HL-60/S4 treated with phorbol 12-myristate 13-acetate at 8.2 ng/mL for 4 days and 3 days (cell line): Measurements from ENCODE around the gene MSRB1.

ENCODE experiments used
- in situ Hi-C: fragments of 300-500 bp; cut with MboI; formaldehyde crosslinking; loops from 2 replicates; pipeline ENCODE4 v1.15.0; 2022; ENCODE audit warnings: low sequenced_read_pairs

Gene MSRB1, protein sequence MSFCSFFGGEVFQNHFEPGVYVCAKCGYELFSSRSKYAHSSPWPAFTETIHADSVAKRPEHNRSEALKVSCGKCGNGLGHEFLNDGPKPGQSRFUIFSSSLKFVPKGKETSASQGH

DNA sequence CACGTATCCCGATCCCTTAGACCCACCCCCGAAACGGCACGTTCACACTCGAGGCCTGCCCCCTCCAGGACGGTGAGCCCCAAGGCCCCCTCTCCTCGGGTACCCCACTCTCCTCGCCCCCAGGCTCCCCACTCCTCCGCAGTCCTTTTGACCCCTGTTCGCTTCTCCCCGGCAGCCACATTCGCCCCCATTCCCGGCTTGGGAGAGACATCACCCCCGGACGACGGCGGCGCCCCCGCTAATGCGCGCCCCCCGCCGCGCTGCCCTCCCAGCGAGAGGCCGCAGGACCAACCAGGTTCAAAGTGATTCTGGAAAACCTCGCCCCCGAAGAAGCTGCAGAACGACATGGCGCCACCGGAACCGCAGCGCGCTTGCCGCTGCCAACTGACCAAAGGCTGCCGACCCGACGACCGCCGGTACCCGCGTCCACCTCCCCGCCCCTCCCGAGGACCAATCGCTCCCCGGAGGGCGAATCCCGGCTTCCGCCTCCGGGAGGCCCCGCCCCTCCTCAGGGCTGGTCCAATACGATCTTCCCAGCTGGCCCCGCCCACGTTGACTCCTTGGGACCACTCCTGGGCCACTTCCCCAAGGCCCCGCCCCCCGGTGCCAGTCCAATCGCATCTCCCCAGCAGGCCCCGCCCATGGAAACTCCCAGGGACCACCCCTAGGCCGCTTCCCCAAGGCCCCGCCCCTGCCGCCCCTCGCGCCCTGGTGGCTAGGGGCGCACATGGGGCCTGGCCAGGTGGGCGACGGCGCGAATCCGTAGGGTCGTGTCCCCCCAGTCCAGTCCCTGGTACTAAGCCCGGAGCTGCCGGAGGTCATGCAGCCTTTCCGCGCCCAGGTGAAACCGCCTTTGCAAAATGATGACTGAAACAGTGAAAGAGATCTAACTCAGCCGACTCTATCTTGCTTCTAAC, at the start of gene MSRB1:
Gene MSRB1, minus strand, starts transcription at position 390 of the 917 bp plus-strand sequence. Its CDS starts 43 bp downstream, at position 347.
- in situ Hi-C loops: no loop called here

DNA sequence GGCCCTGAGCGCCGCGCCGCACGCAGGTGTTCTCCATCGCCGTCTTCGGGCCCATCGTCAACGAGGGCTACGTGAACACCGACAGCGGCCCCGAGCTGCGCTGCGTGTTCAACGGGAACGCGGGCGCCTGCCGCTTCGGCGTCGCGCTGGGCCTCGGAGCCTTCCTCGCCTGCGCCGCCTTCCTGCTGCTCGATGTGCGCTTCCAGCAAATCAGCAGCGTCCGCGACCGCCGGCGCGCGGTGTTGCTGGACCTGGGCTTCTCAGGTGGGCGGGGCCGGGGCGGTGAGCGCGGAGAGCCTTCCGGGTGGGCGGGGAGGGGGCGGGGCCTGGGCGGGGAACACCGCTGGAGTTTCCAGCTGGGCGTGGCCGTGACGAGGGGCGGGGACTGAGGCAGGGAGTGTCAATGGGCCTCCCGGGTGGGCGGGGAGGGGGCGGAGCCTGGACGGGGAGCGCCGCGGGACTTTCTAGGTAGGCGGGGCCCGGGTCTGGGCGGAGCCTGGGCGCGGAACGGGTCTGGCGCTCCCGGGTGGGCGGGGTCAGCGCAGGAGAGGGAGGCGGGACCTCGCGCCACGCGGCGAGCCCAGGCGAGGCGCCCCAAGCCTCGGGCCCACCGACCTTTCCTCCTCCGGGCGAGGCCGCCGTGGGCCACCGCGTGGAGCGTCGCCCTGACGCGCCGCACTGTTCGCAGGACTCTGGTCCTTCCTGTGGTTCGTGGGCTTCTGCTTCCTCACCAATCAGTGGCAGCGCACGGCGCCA, 49.1 kb upstream of the MSRB1 start:
- in situ Hi-C loops: no loop called here

DNA sequence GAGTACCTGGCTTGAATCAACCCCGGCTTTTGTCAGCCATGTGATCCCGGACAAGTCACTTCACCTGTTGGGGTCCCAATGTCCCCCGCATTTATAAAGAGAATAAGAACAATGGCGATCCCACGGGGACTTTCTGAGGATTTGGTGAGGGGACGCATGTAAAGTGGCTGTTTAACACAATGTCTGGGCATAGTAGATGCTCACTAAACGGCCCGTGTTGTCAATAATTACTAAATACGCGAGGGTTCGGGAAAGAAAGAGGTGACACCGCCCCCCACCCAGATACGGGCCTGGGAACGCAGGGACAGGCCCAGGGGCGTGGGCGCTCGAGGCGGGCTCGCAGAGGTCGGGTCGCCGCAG, 48.6 kb upstream of the MSRB1 start:
- in situ Hi-C loops: no loop called here

DNA sequence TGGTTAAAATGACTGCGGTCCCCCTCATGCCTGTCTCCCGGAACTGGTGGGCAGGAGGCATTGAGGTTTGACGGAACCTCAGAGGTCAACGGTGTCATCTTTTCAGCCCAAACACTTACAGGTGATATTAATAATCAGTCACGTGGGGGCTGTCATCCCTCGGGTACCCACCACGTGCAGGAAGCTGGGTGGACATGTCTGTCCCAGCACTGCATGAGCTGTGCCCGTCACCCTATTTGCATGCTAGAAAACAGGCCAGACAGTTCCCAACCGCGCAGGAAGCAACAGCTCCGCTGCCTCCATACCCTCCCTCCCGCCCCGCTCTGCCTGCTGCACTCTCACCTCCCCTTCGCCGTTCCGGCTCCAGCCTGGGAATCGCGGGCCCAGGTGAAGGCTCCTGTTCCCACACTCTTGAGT, 48.1 kb upstream of the MSRB1 start:
- in situ Hi-C loops: no loop called here

DNA sequence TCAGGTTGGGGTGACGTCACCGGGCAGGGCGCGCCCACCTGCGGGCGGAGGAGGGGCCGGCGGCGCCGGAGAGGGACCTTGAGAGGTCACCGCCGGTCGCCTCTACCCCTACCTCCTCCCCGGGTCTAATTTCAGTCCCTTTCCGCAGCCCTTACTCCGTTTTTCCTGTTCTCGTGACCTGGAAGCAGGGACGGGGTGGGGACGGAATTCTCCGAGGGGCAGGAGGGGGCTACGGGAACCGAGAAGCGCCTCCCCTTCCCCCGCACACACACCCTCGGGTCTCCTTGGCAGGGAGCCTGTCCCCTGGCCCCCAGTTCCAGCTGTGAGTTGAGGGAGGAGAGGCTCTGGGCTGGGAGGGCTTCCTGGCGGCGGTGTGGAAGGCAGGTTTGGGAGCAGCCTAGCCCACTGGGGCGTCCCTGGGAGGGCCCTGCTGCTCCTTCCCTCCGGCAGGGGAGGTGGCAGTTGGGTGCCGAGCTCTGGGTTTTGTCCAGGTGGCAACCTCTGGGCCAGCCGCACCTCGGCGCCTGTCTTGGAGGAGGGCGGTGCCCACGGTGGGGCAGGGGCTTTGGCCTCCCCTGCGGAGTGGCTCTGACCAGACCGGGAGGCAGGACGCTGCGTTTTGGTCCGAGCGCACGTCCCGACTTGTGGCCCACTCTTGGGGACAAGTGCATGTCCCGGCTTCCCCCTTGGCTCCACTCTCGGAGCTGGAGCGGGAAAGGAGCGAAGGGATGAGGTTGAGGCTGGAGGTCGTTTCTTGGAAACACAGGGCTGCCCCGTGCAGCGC, 47.5 kb upstream of the MSRB1 start:
- in situ Hi-C loops: no loop called here

DNA sequence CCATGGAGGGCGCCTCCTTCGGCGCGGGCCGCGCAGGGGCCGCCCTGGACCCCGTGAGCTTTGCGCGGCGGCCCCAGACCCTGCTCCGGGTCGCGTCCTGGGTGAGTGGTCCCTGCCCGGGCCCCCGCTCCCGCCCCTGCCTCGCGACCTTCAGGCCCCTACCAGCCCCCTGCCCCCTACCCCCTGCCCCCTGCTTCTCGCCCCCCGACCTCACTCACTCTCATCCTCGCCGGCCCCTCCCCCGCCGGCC, 47.0 kb upstream of the MSRB1 start:
- in situ Hi-C loops: no loop called here

DNA sequence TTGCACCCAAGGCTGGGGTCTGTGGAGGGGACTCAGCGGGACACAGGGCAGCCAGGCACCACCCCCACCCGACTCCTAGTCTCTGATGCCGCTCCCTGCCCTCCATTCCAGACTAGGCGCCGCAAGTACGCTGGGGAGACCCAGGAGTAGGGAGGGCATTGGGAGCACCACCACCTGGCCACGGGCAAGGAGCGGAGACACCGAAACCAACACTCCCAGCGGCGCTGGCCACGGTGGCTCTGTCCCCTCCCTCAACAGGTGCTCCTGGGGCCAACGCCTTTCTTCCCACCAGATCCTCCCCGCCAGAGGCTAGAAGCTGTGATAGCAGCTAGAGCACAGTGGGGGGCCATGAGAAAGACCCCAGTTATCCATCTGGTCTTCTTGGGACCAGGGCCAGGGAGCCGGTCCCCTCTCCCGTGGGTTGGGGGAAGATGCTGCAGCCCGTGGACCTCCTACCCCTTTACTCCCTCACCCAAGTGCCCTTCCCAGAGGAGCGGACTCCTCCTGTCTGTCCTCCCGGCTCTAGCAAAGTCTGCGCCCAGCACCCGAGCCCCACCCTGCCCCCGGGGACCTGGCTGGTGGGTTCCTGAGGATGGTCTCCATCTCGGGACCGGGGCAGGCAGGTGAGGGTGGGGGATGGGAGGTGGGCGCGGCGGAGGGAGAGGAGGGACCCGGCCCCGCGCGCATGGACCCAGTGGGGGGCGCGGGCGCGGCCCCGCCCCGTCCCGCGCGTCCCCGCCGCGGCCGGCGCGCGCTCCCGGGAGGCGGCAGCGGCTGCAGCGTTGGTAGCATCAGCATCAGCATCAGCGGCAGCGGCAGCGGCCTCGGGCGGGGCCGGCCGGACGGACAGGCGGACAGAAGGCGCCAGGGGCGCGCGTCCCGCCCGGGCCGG, 46.5 kb upstream of the MSRB1 start, which contains the start of gene SYNGR3:
Gene SYNGR3, plus strand, starts transcription at position 762 of the 892 bp plus-strand sequence. CDS start 133 bp downstream, outside the sequence.
- in situ Hi-C loops: no loop called here

DNA sequence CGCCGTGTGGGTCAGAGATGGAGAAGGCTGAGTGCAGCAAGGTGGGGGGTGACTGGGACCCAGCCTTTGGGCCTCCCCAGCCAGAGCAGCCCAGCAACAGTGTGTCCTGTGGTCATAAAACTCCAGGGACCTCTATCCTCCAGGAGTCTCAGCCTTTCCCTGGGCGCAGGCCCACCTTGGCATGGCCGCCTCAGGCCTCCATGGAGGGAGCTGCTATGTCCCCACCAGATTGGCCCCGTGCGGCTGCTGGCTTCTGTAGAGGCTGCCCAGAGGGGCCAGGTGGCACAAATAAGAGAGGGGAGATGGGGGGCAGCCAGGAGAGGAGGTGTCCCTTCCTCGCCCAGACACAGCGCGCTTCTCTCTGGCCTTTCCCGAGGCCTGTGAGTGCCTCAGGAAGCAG, 44.2 kb upstream of the MSRB1 start:
- in situ Hi-C loops: no loop called here

DNA sequence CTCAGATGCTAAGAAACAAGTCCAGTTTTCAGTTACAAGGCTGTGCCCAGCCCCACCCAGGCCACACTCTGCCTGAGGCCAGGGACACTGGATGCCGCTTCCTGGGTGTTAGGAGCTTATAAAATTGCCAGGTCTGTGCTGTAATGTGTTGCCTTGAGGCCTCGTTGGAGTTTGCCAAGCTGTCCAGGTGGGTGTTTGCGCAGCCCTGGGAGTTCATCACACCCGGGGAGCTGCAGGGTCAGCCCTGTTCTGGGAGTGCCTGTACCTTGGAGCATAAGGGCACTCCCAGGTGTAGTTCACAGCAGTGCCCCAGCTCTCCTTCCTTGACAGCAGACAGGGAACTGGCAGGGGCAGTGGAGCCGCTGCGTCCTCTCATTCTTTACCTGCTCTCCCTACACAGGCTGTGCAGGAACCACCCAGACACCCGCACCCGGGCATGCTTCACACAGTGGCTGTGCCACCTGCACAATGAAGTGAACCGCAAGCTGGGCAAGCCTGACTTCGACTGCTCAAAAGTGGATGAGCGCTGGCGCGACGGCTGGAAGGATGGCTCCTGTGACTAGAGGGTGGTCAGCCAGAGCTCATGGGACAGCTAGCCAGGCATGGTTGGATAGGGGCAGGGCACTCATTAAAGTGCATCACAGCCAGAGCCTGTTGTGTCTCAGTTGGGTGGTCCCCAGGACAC, 42.6 kb upstream of the MSRB1 start:
- in situ Hi-C loops: no loop called here

DNA sequence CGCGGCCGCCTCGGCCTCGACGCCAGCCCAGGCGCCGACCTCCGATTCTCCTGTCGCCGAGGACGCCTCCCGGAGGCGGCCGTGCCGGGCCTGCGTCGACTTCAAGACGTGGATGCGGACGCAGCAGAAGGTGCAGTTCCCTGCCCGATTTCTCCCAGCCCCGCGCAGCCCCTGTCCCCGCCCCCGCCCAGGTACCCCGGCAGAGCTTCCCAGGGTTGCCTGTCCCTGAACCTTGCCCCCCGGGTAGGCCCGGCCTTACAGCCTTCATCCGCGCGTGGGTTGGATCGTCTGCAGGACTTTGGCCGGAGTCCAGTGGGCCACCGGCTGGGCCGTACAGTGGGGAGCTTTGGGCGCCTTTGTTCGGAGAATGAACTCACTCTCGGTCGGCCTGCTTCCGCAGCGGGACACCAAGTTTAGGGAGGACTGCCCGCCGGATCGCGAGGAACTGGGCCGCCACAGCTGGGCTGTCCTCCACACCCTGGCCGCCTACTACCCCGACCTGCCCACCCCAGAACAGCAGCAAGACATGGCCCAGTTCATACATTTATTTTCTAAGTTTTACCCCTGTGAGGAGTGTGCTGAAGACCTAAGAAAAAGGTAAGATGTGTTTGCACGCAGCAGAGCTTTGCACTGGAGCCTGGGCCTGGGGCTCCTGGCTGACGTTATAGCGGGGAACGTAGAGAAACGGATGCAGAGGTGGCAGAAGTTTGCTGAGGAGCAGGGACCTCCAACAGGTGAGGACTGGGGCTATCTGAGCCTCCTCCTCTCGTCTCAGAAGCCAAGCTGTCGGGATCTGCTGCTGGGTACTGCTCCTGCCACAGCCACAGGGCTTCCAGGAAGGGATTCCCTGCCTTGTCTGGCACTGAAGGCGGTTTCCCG, 41.6 kb upstream of the MSRB1 start:
- in situ Hi-C loops: no loop called here

DNA sequence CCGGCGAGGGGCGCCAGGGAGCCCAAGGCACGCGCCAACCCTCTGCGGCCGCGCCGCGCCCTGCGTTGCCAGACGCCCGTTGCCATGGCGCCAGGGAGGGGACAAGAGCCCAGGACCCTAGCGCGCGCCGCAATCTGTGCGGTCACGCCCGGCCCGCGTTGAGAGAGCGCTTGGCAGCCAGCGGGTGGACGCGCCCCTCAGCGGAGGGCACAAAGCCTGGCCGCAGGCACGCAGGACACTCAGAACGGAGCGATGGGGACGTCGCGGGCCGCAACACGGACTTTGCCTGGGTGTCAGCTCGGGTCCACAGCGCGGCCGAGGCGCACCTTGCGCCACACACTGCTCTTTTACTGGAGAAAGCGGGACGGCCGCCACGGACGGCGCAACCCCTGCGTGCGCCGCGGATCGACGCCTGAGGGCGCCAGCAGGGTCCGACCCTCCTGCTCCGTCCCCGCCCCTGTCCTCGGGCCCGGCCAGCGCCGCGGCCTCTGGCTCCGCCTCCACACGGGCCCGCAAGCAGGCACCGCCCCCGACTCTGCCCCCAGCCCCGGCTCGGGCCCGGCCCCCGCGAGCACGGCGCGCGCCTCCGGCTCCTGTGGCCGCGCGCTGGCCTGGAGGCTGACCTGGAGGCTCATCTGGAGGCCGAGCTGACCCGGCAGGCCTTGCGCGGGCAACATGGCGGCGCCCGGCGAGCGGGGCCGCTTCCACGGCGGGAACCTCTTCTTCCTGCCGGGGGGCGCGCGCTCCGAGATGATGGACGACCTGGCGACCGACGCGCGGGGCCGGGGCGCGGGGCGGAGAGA, 40.7 kb upstream of the MSRB1 start, which contains the start of gene GFER:
Gene GFER, plus strand, starts transcription at position 650 of the 803 bp plus-strand sequence. Its CDS starts 26 bp downstream, at position 676.
- in situ Hi-C loops: no loop called here

DNA sequence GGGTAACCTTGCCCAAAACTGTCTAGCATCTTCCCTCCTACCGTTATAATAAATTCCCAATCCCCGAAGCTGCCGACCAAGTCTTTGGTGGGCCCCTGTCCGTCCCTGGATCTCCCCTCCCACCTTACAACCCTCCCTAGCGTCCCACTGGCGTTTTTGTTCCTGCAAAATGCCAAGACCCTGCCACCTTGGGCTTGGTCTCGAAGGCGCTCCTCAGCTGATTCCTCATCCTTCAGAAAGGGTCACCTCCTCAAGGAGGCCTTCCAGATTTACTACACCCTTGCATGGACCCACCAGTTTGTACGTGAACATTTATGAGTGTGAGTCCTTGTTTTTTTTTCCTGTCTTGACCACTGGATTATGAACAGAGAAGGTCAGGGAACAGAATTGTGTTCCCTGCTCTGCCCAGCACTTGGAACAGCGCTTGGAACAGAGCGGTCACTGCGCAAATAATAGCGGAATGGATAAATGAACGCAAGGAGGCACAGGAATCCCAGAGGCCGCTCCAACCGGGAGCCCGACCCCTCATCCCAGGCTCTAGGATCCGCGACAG, 40.1 kb upstream of the MSRB1 start:
- in situ Hi-C loops: no loop called here

DNA sequence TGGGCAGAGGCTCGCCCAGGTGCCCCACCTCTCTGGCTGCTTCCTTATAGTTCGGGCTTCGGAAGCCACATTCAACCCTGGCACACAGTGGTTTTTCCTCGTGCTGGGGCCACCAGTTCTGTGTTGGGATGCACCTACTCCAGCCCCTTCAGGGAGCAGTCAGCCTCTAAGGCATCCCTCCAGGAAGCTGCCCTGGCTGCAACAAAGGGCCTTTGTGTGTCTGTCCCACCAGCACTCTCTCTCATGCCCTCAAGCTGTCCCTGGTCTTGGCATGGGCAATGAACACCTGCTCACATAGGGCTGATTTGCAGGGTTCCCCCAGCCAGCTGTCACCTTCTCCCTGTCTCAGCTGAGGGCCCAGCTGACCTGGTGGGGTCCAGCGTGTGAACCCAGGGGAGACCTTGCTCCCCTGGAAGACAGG, 39.0 kb upstream of the MSRB1 start:
- in situ Hi-C loops: no loop called here

DNA sequence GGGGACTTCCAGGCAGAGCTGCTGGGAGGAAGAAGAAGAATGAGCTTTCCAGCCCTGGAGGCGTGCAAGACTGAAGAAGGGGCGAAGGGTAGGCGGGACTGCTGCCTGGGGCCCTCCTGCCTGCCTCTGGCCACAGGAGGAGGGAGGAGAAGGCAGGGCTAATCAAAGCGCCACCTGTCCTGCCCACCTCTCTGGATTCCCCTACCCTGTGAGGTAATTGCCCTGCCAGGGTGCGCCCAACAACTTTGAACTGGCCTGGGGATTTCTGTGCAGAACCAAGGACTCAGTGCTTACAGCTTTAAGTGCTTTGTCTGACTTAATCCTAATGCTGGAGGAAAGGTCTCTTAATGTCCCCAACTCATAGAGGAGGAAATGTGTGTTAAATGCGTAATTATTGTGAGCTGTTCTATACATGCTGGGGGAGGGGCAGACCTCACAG, 38.4 kb upstream of the MSRB1 start, which contains the start of gene NOXO1:
Gene NOXO1, minus strand, starts transcription at position 72 of the 439 bp plus-strand sequence. CDS start 290 bp downstream, outside the sequence.
- in situ Hi-C loops: no loop called here

DNA sequence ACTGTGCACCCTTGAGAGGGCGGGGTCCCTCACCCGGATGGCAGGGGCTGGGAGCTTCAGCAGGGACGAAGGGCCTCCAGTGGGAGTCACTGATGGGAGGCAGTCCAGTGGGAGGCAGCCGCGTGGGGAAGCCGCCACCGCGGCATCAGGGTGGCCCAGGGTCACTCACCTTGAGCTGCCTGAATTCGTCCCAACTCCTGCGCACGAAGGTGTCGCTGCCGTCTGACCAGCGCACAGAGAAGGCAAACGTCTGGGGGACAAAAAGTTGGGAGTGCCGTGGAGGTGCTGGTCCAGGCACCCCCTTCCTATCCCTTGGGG, 37.7 kb upstream of the MSRB1 start:
- in situ Hi-C loops: no loop called here

DNA sequence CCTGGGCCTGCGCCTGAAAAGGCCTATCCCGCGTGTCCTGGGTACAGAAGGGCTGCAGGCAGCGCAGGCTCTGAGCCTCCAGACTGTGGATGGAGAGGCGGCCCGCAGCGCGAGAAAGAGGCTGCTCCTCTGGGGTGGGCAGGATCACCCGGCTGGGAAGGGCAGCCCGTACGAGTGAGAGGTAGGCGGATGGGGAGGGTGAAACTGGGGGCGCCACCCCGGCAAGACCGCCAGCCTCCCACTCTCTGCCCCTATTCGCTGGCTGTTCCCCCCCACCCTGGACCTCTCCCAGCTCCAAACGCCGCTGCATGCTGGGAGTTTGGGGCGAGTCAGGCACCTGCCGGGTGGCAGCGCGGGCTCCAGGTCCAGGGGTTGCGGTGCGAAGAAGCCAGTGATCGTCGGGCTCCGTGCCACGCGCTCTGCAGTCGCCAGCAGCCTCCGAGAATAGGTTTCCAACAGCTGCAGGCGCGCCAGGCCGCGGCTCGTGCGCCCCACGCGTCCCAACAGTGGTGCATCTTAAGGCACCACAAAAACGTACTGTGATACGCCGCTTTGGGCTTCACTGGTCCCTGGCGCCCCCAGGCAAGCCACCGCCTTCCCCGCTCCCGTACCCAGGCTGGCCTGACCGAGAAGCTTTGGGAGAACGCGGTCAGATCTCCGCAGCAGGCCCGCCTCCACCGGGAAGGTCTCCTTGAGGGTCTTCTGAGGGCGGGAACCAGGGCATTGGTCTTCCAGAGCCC, 37.2 kb upstream of the MSRB1 start:
- in situ Hi-C loops: no loop called here
